HG02852 (cell line): ENCODE data around the gene AAK1.
"Not testable (repeated sequence)": the region's sequence is repeated elsewhere in the genome, so short reads cannot be mapped to it uniquely, and the experiment has no call there.

ENCODE experiments used
- ATAC-seq: cut with Tn5 transposase; IDR thresholded peaks from one replicate; pipeline ENCODE4 v1.9.1; 2021; ENCODE audit warnings: mild to moderate bottlenecking, moderate library complexity; ENCODE audit not compliant: unreplicated experiment

Gene AAK1

GRCh38 chr2:69628325-69629021 lies 15.1 kb downstream of the AAK1 start:
- ATAC-seq = no peak

- ATAC-seq = no peak
Measured at GRCh38 chr2:69625078-69625795, 18.3 kb downstream of the AAK1 start.

DNA sequence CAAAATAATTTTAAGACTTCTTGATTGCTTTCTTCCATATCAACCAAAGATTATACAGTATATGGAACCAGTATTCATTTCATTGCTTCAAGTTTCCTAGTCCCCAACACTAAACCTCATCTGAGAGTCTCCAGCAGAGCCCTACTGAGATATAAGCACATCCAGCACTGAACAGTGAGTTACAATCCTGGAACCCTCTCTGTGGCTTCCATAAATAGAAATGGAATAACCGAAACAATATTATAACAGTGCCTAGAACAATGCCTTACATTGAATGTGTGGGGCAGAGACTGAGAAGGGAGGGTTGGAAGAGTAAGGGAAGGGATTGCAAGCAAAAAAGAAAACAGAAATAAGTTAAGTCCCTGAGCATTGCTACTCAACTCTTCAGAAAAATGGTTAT lies 18.9 kb downstream of the AAK1 start:
- no peak for ATAC-seq

- no peak for ATAC-seq
Measured at GRCh38 chr2:69624131-69624530, 19.4 kb downstream of the AAK1 start.

- no peak for ATAC-seq
Measured at GRCh38 chr2:69623236-69623635, 20.3 kb downstream of the AAK1 start.

GRCh38 chr2:69622805-69623204 lies 20.7 kb downstream of the AAK1 start:
- ATAC-seq = not testable (repeated sequence)

DNA sequence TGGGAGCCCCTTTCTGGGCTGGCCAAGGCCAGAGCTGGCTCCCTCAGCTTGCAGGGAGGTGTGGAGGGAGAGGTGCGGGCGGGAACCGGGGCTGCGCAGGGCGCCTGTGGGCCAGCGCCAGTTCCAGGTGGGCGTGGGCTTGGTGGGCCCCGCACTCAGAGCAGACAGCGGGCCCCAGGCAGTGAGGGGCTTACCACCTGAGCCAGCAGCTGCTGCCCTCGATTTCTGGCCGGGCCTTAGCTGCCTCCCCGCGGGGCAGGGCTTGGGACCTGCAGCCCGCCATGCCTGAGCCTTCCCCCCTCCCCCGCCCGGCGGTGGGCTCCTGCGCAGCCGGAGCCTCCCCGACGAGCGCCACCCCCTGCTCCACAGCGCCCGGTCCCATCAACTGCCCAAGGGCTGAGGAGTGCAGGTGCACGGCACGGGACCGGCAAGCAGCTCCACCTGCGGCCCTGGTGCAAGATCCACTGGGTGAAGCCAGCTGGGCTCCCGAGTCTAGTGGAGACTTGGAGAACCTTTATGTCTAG lies 21.5 kb downstream of the AAK1 start:
- ATAC-seq = not testable (repeated sequence)

GRCh38 chr2:69621440-69621839 lies 22.1 kb downstream of the AAK1 start:
- no peak for ATAC-seq

GRCh38 chr2:69620870-69621269 lies 22.7 kb downstream of the AAK1 start:
- no peak for ATAC-seq

GRCh38 chr2:69619725-69620124 lies 23.8 kb downstream of the AAK1 start:
- ATAC-seq = peak; percentile 61

DNA sequence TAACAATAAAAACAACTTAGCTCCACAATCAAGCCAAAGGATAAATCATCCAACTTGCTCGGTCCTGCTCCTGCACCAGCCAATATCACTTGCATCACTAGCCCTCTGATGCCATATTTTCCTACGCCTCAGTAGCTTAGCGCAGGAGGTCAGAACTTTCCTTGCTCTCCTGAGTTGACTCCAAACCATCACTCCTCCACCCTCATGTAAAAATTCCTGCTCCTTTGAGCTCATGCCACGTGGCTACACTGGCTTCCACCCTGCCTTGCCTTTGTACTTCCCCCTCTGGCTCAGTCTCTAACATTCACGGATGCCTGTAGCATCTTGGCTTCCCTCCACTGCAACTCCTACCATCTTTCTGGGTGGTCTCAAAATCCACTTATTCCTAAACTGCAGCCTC lies 25.2 kb downstream of the AAK1 start:
- no peak for ATAC-seq

DNA sequence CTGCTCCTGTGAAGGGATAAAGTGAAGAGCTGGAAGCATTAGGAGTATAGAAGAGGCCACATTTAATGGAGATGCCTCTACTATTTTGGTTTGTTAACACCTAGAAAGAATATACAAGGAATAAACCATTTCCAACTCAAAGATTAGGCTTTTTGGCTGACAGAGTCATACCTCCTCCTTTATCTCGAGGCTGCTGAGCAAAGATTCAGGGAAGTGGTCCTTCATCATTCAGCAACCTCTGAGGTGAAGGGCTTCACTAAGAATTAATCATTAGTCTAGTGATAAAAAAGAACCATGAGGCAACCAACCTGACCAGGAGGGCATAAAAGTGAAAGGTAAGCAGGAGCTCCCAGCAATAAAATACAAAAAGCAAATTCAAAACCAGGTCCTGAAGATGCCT lies 25.8 kb downstream of the AAK1 start:
- ATAC-seq = no peak

DNA sequence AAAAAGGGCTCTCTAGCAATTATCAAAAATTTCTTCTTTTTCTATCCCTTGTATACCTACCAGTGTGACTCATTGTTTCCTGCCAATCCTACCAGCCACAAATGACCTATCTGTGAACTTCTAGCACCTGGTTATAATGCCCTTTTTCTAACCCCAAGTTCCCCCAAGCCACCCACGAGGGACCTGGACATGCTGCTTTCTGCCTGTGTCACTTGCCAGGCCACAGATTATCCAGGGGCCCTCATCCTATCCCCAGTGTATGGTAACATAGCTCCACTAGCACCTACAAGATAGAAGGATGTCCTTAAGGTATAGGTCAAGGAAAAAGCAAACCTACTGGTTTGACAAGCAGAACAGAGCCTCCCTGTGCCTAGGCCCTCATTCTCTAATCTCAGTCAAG lies 26.8 kb downstream of the AAK1 start:
- no peak for ATAC-seq

- ATAC-seq = no peak
Measured at GRCh38 chr2:69615969-69616368, 27.6 kb downstream of the AAK1 start.

DNA sequence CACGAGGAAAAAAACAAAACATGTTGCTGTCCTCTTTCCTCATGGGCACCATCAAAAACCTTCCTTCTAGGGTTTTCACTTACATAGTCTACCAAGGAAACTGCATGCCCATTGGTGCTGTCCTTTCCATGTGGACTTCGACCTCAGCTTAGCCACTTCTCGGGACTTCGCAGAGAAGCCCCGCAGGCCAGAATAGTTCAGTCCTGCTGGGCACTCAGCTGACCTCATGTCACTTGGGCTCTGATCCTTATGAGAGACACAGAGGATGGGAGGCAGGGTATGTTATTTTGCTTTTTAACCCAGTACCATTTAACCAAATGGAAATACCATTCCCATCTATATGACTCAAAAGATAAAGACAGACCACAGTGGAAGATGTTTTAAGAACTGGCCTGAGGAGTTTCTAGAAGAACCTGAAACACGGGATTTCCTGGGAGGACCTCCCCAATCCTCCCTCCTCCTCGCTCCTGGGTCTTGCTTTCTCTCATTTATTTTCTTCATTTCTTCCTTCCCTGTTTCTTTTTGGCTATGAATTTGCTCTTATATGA lies 28.4 kb downstream of the AAK1 start:
- ATAC-seq = no peak

GRCh38 chr2:69612707-69613106 lies 30.8 kb downstream of the AAK1 start:
- no peak for ATAC-seq

DNA sequence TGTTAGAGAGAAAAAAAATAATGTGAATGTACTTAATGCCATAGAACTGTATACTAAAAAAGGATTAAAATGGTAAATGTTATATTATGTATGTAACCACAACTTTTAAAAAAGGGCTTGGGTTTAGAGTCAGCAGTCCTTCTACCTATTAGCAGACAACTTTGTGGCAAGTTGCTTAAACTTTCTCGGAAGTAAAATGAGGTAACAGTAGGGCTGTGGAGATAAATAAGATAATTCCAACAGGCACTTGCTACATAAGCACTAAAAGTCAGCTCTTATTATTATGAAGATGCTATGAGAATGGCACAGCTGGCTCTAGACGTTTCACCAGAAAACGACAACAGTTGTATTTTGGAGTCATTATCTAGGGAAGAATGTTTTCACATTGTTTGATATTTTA lies 31.3 kb downstream of the AAK1 start:
- no peak for ATAC-seq

- no peak for ATAC-seq
Measured at GRCh38 chr2:69608109-69608508, 35.4 kb downstream of the AAK1 start.

DNA sequence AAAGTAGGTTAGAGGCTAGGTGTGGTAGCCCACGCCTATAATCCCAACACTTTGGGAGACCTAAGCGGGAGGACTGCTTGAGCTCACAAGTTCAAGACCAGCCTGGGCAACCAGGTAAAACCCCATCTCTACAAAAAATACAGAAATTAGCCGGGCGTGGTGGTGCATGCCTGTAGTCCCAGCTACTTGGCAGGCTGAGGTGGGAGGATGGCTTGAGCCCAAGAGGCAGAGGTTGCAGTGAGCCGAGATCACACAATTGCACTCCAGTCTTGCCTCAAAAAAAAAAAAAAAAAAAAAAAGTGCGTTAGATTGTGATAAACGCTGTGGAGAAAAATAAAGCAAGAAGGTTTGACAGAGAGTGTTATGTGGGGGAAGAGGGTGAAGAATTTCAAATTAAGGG lies 36.8 kb downstream of the AAK1 start:
- ATAC-seq = not testable (repeated sequence)

GRCh38 chr2:69605284-69605683 lies 38.3 kb downstream of the AAK1 start:
- no peak for ATAC-seq

DNA sequence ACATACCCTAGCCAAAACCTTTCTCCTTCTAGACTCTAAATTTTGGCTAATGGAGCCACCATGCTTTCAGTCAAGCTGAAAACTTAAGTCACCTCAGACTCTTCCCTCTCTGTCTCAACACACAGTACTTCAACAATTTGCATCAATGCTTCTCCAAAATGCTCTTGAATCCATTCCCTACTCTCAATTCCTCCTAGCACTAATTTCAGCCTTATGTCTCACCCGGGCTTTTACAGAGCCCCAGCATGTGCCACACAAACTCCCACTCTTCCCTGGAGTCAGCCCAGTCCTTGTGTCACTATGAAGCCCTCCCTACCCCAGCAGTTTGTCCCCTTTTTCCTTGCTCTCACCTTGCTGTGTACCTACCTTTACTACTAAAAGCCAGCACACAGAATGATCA lies 38.7 kb downstream of the AAK1 start:
- no peak for ATAC-seq

- ATAC-seq = no peak
Measured at GRCh38 chr2:69604026-69604678, 39.4 kb downstream of the AAK1 start.
